ENCODE measurements around the gene IQCH.

The IQCH gene

DNA sequence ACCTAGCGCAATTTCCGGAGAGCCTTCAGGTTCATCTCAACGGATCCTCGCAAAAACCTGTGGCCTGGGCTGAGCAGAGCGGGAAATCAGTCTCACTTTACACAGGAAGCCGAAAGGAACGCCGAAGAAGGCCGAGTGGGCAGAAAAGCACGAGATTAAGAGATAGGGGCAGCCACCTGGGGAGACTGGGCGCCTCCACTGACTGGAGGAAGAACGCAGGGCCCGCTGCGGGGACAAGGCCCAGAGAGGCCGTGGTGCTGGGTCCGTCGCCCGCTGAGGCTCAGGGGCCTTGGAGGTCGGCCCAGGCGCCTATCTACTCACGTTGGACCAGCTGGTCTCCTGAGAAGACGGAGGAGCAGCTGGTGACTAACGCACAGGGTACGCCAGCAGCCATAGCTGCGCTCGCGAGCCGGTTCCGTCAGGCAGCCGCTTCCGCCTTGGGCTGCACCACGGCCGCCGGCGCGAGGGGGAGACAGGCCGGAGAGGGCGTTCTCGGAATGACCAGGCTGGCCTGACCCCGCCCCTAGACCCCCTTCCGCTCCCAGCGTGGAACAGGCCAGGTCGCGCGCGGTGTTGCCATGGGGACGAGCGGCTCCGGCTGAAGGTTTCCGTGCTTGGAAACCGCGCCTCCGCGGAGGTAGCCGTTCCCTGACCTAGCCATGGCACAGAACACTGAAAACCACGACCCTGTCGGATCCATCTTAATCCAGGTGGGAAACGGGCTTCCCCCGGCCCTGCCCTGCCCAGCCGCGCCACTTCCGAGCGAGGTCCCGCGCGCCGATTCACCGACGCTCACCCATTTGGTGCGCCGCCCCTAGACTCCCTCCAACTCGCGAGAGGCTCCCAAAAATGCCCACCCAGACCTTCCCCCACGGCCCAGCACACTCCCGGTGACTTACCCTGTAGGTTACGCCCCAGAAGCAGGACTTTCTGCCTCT lies at the start of gene IQCH, which contains the start of gene AAGAB:
Gene IQCH, plus strand, starts transcription at position 549 of the 938 bp plus-strand sequence. Its CDS starts 111 bp downstream, at position 660.
Gene AAGAB, minus strand, starts transcription at position 424 of the 938 bp plus-strand sequence. Its CDS starts 30 bp downstream, at position 394.
- peaks cover 10% of the 10 kb centered on the region for H3K4me1 ChIP-seq (ENCODE audit: insufficient read depth, low read length)
- peak within 1 kb of the TSS; percentile 79 for H2AFZ ChIP-seq (ENCODE audit: low read depth, low read length)
- H3K36me3 ChIP-seq (ENCODE audit: insufficient read depth, low read length) = no peaks in the 10 kb centered on the region
- H3K27me3 ChIP-seq (ENCODE audit: insufficient read depth, low read length) = no peaks in the 10 kb centered on the region
- peak within 1 kb of the TSS; percentile 96 for H3K4me3 ChIP-seq (ENCODE audit: low read length)
- no peaks in the 10 kb centered on the region for H3K9me3 ChIP-seq (ENCODE audit: low read length)

DNA sequence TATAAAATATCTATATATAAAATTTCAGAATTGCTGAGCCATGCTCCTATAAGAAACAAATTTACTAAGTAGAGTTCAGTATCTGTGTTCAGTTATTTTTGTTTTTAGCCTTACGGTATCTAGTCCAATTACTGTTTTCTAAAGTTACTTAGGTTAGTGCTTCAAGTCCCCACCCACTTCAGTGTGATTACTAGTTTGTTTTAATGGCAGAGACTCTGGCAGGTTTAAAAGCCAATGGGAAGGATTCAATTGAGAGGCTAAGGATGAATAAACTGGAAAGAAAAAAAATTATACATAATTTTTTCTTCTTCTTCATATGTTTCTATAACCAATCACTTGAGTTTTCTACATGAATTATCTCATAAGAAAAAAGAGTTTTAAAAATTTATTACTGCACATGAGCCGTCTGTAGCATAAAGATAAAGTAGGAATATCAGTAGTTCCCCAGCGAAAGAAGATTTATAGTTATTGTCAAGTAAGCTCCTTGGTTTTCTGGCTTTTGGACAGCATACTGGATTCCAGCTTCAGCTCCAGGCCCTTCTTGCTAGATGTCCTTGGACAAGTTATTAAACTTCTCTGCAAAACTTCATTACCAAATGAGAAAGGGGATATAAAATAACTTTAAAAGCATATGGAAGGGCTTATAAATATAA lies 46.9 kb upstream of the IQCH start:
- no peaks in the 10 kb centered on the region for H3K27me3 ChIP-seq (ENCODE audit: insufficient read depth, low read length)

DNA sequence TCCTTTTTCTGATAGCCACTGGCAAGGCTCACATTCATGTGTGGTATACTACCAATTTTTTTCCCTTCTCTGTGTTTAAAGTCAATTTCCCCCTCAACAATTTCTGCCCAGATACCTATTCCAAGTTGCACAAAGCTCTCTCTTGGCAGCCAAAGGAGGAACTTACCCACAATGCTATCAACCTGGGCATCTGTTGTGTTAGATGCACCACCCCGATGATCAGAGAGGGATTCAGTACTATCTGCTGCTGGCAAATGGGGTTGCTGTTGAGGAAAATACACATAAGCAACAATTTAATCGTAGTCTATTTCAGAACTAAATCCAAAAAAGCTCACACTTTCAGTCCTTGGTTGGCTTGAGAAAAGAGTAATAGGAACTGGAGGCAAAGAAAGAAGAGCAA lies 46.2 kb upstream of the IQCH start:
- Histone ChIP-seq H3K36me3 (ENCODE audit: insufficient read depth, low read length) (peaks cover 30% of the 10 kb centered on the region), H3K4me1 (ENCODE audit: insufficient read depth, low read length) (no peaks in the 10 kb centered on the region), H3K4me3 (ENCODE audit: low read length) (no peak overlapping the region), H3K27me3 (ENCODE audit: insufficient read depth, low read length) (no peaks in the 10 kb centered on the region), H3K9me3 (ENCODE audit: low read length) (no peaks in the 10 kb centered on the region), H2AFZ (ENCODE audit: low read depth, low read length) (no peak overlapping the region)

More for the DNA sequence above, 46.9 kb upstream of the IQCH start:
- Histone ChIP-seq H3K4me3 (ENCODE audit: low read length) (no peak overlapping the region), H3K9me3 (ENCODE audit: low read length) (no peaks in the 10 kb centered on the region), H3K4me1 (ENCODE audit: insufficient read depth, low read length) (no peaks in the 10 kb centered on the region), H3K36me3 (ENCODE audit: insufficient read depth, low read length) (peaks cover 35% of the 10 kb centered on the region), H2AFZ (ENCODE audit: low read depth, low read length) (no peak overlapping the region)

DNA sequence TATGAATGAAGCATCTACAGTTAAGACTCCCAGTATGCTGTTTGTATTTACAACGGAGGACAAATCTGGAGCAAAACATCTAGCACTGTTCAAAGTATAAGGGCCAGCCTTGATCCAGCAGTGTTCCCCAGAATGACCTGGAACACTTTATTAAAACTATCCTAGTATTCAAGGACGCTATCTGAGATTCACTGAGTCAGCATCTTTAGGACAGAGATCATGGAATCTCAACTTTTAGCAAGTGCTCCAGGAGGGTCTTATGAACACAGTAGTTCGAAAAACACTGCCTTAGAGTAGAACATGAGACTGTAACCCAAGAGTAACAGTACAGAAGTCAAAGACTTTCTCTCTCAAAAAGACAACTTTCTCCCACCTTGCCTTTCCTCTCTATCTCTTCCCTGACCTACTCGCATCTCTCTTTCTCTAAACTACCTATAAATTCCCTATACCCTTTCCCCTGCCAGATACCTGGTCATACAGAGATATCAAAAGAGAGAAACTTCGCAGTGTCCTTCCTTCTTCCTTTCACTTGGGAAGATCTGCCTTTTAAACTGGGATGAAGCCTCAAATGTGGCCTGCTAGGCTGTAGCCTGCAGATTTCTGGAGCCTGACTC lies 43.9 kb upstream of the IQCH start:
- Histone ChIP-seq H3K36me3 (ENCODE audit: insufficient read depth, low read length) (peaks cover 26% of the 10 kb centered on the region), H3K4me1 (ENCODE audit: insufficient read depth, low read length) (no peaks in the 10 kb centered on the region), H3K27me3 (ENCODE audit: insufficient read depth, low read length) (no peaks in the 10 kb centered on the region), H2AFZ (ENCODE audit: low read depth, low read length) (no peak overlapping the region), H3K9me3 (ENCODE audit: low read length) (no peaks in the 10 kb centered on the region), H3K4me3 (ENCODE audit: low read length) (no peak overlapping the region)

DNA sequence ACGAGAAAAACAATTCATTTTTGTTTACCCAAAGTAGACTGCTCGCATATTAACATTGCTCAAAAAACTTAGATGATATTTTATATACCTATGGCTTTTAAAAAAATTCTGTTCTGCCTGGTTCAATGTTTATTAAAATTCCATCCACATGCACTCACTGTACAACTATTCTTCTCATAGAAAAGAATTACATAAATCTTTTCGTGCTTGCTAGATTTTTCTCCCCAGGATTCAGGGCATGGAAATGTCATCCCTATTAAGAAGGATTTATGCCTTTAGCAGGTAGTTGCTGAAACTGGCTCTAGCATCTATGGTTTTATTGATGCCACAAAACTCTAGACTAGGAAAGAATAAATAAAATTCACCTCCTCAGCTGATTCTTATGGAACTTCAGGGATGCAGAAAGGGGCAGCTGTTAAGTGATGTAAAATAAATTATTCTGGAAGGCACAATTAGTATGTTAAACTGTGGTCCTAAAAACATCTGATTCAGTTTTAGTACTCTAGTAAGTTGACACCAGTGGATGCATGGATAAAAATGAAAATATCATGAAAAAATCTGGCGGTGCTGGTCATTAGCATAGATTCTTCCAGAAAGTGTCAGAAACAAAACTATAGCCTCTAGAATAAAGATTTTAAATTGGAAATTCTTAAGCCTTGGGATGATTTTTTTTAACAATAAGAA lies 41.8 kb upstream of the IQCH start:
- Histone ChIP-seq H3K27me3 (ENCODE audit: insufficient read depth, low read length) (no peaks in the 10 kb centered on the region), H3K4me1 (ENCODE audit: insufficient read depth, low read length) (no peaks in the 10 kb centered on the region), H3K4me3 (ENCODE audit: low read length) (no peak overlapping the region), H2AFZ (ENCODE audit: low read depth, low read length) (no peak overlapping the region), H3K36me3 (ENCODE audit: insufficient read depth, low read length) (peaks cover 11% of the 10 kb centered on the region), H3K9me3 (ENCODE audit: low read length) (no peaks in the 10 kb centered on the region)

GRCh38 chr15:67215102-67215501 lies 39.5 kb upstream of the IQCH start:
- Histone ChIP-seq H3K9me3 (ENCODE audit: low read length) (no peaks in the 10 kb centered on the region), H3K4me3 (ENCODE audit: low read length) (no peak overlapping the region), H3K27me3 (ENCODE audit: insufficient read depth, low read length) (no peaks in the 10 kb centered on the region), H3K4me1 (ENCODE audit: insufficient read depth, low read length) (no peaks in the 10 kb centered on the region), H3K36me3 (ENCODE audit: insufficient read depth, low read length) (no peaks in the 10 kb centered on the region), H2AFZ (ENCODE audit: low read depth, low read length) (no peak overlapping the region)

- Histone ChIP-seq H2AFZ (ENCODE audit: low read depth, low read length) (no peak overlapping the region), H3K4me3 (ENCODE audit: low read length) (no peak overlapping the region), H3K9me3 (ENCODE audit: low read length) (no peaks in the 10 kb centered on the region), H3K4me1 (ENCODE audit: insufficient read depth, low read length) (no peaks in the 10 kb centered on the region), H3K27me3 (ENCODE audit: insufficient read depth, low read length) (no peaks in the 10 kb centered on the region), H3K36me3 (ENCODE audit: insufficient read depth, low read length) (no peaks in the 10 kb centered on the region)
Observed at GRCh38 chr15:67216859-67217258, 37.7 kb upstream of the IQCH start.

DNA sequence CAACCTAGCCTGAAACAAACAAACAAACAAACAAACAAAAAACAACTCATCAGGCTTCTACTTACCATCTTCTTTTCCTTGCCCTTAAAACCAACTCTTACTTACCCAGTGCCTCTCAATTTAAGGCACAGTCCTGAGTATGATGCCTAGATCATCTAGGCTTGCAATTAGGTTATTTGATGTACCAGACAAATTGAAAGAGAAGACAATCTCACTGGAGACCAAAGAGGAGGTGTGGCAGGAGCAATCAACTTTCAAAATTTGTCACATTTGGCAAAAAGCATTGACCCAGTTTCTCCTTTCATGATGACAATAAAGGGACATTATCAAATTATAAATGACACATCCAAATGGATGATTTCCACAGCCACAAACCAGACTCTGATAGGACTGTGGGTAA lies 36.2 kb upstream of the IQCH start:
- H2AFZ ChIP-seq (ENCODE audit: low read depth, low read length) = no peak overlapping the region
- no peaks in the 10 kb centered on the region for H3K4me1 ChIP-seq (ENCODE audit: insufficient read depth, low read length)
- H3K9me3 ChIP-seq (ENCODE audit: low read length) = no peaks in the 10 kb centered on the region
- no peaks in the 10 kb centered on the region for H3K27me3 ChIP-seq (ENCODE audit: insufficient read depth, low read length)
- H3K4me3 ChIP-seq (ENCODE audit: low read length) = no peak overlapping the region
- no peaks in the 10 kb centered on the region for H3K36me3 ChIP-seq (ENCODE audit: insufficient read depth, low read length)

GRCh38 chr15:67219288-67219687 lies 35.3 kb upstream of the IQCH start:
- no peaks in the 10 kb centered on the region for H3K9me3 ChIP-seq (ENCODE audit: low read length)

GRCh38 chr15:67224889-67225288 lies 29.7 kb upstream of the IQCH start:
- Histone ChIP-seq H3K36me3 (ENCODE audit: insufficient read depth, low read length) (peaks cover 13% of the 10 kb centered on the region), H3K27me3 (ENCODE audit: insufficient read depth, low read length) (no peaks in the 10 kb centered on the region), H3K4me3 (ENCODE audit: low read length) (no peak overlapping the region), H3K9me3 (ENCODE audit: low read length) (no peaks in the 10 kb centered on the region), H3K4me1 (ENCODE audit: insufficient read depth, low read length) (no peaks in the 10 kb centered on the region), H2AFZ (ENCODE audit: low read depth, low read length) (no peak overlapping the region)

More at GRCh38 chr15:67219288-67219687, 35.3 kb upstream of the IQCH start:
- H3K36me3 ChIP-seq (ENCODE audit: insufficient read depth, low read length) = no peaks in the 10 kb centered on the region
- H2AFZ ChIP-seq (ENCODE audit: low read depth, low read length) = no peak overlapping the region
- H3K4me3 ChIP-seq (ENCODE audit: low read length) = no peak overlapping the region
- H3K4me1 ChIP-seq (ENCODE audit: insufficient read depth, low read length) = no peaks in the 10 kb centered on the region
- no peaks in the 10 kb centered on the region for H3K27me3 ChIP-seq (ENCODE audit: insufficient read depth, low read length)

- Histone ChIP-seq H3K4me3 (ENCODE audit: low read length) (no peak overlapping the region), H3K27me3 (ENCODE audit: insufficient read depth, low read length) (no peaks in the 10 kb centered on the region), H3K4me1 (ENCODE audit: insufficient read depth, low read length) (no peaks in the 10 kb centered on the region), H2AFZ (ENCODE audit: low read depth, low read length) (no peak overlapping the region), H3K36me3 (ENCODE audit: insufficient read depth, low read length) (peaks cover 17% of the 10 kb centered on the region), H3K9me3 (ENCODE audit: low read length) (no peaks in the 10 kb centered on the region)
Observed at GRCh38 chr15:67225336-67225735, 29.2 kb upstream of the IQCH start.

- Histone ChIP-seq H3K9me3 (ENCODE audit: low read length) (no peaks in the 10 kb centered on the region), H3K27me3 (ENCODE audit: insufficient read depth, low read length) (no peaks in the 10 kb centered on the region), H3K4me3 (ENCODE audit: low read length) (no peak overlapping the region), H3K4me1 (ENCODE audit: insufficient read depth, low read length) (no peaks in the 10 kb centered on the region), H2AFZ (ENCODE audit: low read depth, low read length) (no peak overlapping the region), H3K36me3 (ENCODE audit: insufficient read depth, low read length) (peaks cover 34% of the 10 kb centered on the region)
Observed at GRCh38 chr15:67227431-67227830, 27.2 kb upstream of the IQCH start.

Data from neuron (in vitro differentiated cells).